IPS-20b (cell line): ENCODE data around the gene THAP3.

ENCODE experiments used
- H3K27ac ChIP-seq: one replicate; pipeline ENCODE4 v1.5.1; 2013; ENCODE audit warnings: low read length
- H3K27me3 ChIP-seq: 2 replicates; pipeline ENCODE4 v1.6.1; 2013; ENCODE audit warnings: mild to moderate bottlenecking, low read length, inconsistent platforms; ENCODE audit not compliant: insufficient read depth
- H3K36me3 ChIP-seq: 2 replicates; pipeline ENCODE4 v1.6.1; 2013; ENCODE audit warnings: low read depth, mild to moderate bottlenecking, inconsistent platforms, low read length, moderate library complexity; ENCODE audit not compliant: insufficient read depth
- H3K4me1 ChIP-seq: 2 replicates; pipeline ENCODE4 v1.6.1; 2013; ENCODE audit warnings: mild to moderate bottlenecking, control low read depth, inconsistent platforms, low read length, moderate library complexity; ENCODE audit not compliant: insufficient read depth
- H3K4me3 ChIP-seq: 2 replicates; pipeline ENCODE4 v1.5.1; 2013; ENCODE audit warnings: mild to moderate bottlenecking, low read length, inconsistent platforms
- H3K9ac ChIP-seq: 2 replicates; pipeline ENCODE4 v1.6.1; 2013; ENCODE audit warnings: low read depth, mild to moderate bottlenecking, inconsistent platforms, low read length, moderate library complexity
- H3K9me3 ChIP-seq: 2 replicates; pipeline ENCODE4 v1.6.1; 2013; ENCODE audit warnings: mild to moderate bottlenecking, low read depth, low read length, inconsistent platforms; ENCODE audit not compliant: insufficient read depth

The THAP3 gene

GRCh38 chr1:6585081-6585722 is 39.5 kb upstream of the THAP3 start:
- Histone ChIP-seq H3K4me1 (peaks cover 6% of the 10 kb centered on the region; the same call in 1 of the 2 replicates), H3K27me3 (no peaks in the 10 kb centered on the region), H3K9me3 (no peaks in the 10 kb centered on the region), H3K4me3 (no peak overlapping the region), H3K36me3 (peaks cover 37% of the 10 kb centered on the region), H3K27ac (no peak overlapping the region), H3K9ac (no peak overlapping the region)

- Histone ChIP-seq H3K27me3 (no peaks in the 10 kb centered on the region), H3K9ac (no peak overlapping the region), H3K27ac (no peak overlapping the region), H3K4me1 (peaks cover under 1% of the 10 kb centered on the region; the same call in 1 of the 2 replicates), H3K9me3 (no peaks in the 10 kb centered on the region), H3K36me3 (peaks cover 44% of the 10 kb centered on the region), H3K4me3 (no peak overlapping the region)
Observed at GRCh38 chr1:6585841-6586240, 38.8 kb upstream of the THAP3 start.

- H3K4me1 ChIP-seq, result no peaks in the 10 kb centered on the region
- H3K4me3 ChIP-seq, result no peak overlapping the region
- H3K27ac ChIP-seq, result no peak overlapping the region
- H3K27me3 ChIP-seq, result no peaks in the 10 kb centered on the region
- H3K9me3 ChIP-seq, result no peaks in the 10 kb centered on the region
- H3K9ac ChIP-seq, result no peak overlapping the region
- H3K36me3 ChIP-seq, result peaks cover 48% of the 10 kb centered on the region
Observed at GRCh38 chr1:6586404-6586816, 38.3 kb upstream of the THAP3 start.

GRCh38 chr1:6587261-6588005 is 37.2 kb upstream of the THAP3 start:
- Histone ChIP-seq H3K27ac (no peak overlapping the region), H3K9me3 (no peaks in the 10 kb centered on the region), H3K4me1 (no peaks in the 10 kb centered on the region), H3K36me3 (peaks cover 52% of the 10 kb centered on the region), H3K9ac (no peak overlapping the region), H3K4me3 (no peak overlapping the region), H3K27me3 (no peaks in the 10 kb centered on the region)

GRCh38 chr1:6588128-6588892 is 36.4 kb upstream of the THAP3 start:
- Histone ChIP-seq H3K36me3 (peaks cover 60% of the 10 kb centered on the region), H3K27me3 (no peaks in the 10 kb centered on the region), H3K27ac (no peak overlapping the region), H3K4me1 (no peaks in the 10 kb centered on the region), H3K9ac (no peak overlapping the region), H3K9me3 (no peaks in the 10 kb centered on the region), H3K4me3 (no peak overlapping the region)

GRCh38 chr1:6588893-6589520 is 35.7 kb upstream of the THAP3 start:
- Histone ChIP-seq H3K4me3 (no peak overlapping the region), H3K27me3 (no peaks in the 10 kb centered on the region), H3K9ac (no peak overlapping the region), H3K27ac (no peak overlapping the region), H3K4me1 (no peaks in the 10 kb centered on the region), H3K36me3 (peaks cover 67% of the 10 kb centered on the region), H3K9me3 (no peaks in the 10 kb centered on the region)

- no peak overlapping the region for H3K9ac ChIP-seq
- H3K9me3 ChIP-seq, result no peaks in the 10 kb centered on the region
- no peak overlapping the region for H3K4me3 ChIP-seq
- no peaks in the 10 kb centered on the region for H3K27me3 ChIP-seq
- no peak overlapping the region for H3K27ac ChIP-seq
- peaks cover 77% of the 10 kb centered on the region for H3K36me3 ChIP-seq
- H3K4me1 ChIP-seq, result no peaks in the 10 kb centered on the region
Observed at GRCh38 chr1:6590046-6590445, 34.6 kb upstream of the THAP3 start.

GRCh38 chr1:6591222-6591621 is 33.4 kb upstream of the THAP3 start:
- Histone ChIP-seq H3K27ac (no peak overlapping the region), H3K27me3 (no peaks in the 10 kb centered on the region), H3K36me3 (peaks cover 89% of the 10 kb centered on the region), H3K4me3 (no peak overlapping the region), H3K9ac (no peak overlapping the region), H3K4me1 (no peaks in the 10 kb centered on the region), H3K9me3 (no peaks in the 10 kb centered on the region)

- no peaks in the 10 kb centered on the region for H3K4me1 ChIP-seq
- H3K4me3 ChIP-seq, result no peak overlapping the region
- H3K9ac ChIP-seq, result no peak overlapping the region
- H3K9me3 ChIP-seq, result no peaks in the 10 kb centered on the region
- no peak overlapping the region for H3K27ac ChIP-seq
- H3K27me3 ChIP-seq, result no peaks in the 10 kb centered on the region
- peaks cover 93% of the 10 kb centered on the region for H3K36me3 ChIP-seq
Observed at GRCh38 chr1:6591644-6592043, 33.0 kb upstream of the THAP3 start.

GRCh38 chr1:6592441-6592840 is 32.2 kb upstream of the THAP3 start:
- Histone ChIP-seq H3K9ac (no peak overlapping the region), H3K4me3 (no peak overlapping the region), H3K9me3 (no peaks in the 10 kb centered on the region), H3K36me3 (peaks cover 97% of the 10 kb centered on the region), H3K4me1 (no peaks in the 10 kb centered on the region), H3K27me3 (no peaks in the 10 kb centered on the region), H3K27ac (no peak overlapping the region)

- no peak overlapping the region for H3K9ac ChIP-seq
- H3K9me3 ChIP-seq, result no peaks in the 10 kb centered on the region
- no peaks in the 10 kb centered on the region for H3K27me3 ChIP-seq
- H3K36me3 ChIP-seq, result peaks cover 97% of the 10 kb centered on the region
- no peaks in the 10 kb centered on the region for H3K4me1 ChIP-seq
- no peak overlapping the region for H3K27ac ChIP-seq
- no peak overlapping the region for H3K4me3 ChIP-seq
Observed at GRCh38 chr1:6592865-6593593, 31.6 kb upstream of the THAP3 start.
